Measurements from ENCODE around the gene TANGO6.
"Not testable (repeated sequence)": the region's sequence is repeated elsewhere in the genome, so short reads cannot be mapped to it uniquely, and the experiment has no call there.

The TANGO6 gene

DNA sequence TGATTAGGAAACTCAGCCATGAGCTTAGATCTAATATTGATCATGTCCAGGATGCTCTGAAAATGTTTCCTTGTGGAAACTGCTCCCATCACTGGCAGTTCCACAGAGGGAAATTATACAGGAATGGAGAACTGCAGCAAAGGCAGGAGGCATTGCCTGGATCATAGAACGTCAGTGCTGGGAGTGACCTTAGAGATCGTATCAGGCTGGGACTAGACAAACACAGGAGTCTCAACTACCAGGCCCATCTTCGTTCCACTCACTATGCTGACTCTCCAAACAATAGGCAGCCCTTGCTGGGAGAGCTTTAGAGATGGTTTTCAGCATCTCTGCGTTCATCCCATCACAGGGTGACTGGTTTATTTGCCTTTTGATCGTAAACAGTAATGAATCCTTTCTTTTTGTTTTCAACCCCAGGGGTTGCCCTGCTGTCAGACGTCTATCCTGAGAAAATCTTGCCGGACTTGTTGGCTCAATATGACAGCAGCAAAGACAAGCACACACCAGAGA lies 130.3 kb downstream of the TANGO6 start:
- no peak for DNase-seq

DNA sequence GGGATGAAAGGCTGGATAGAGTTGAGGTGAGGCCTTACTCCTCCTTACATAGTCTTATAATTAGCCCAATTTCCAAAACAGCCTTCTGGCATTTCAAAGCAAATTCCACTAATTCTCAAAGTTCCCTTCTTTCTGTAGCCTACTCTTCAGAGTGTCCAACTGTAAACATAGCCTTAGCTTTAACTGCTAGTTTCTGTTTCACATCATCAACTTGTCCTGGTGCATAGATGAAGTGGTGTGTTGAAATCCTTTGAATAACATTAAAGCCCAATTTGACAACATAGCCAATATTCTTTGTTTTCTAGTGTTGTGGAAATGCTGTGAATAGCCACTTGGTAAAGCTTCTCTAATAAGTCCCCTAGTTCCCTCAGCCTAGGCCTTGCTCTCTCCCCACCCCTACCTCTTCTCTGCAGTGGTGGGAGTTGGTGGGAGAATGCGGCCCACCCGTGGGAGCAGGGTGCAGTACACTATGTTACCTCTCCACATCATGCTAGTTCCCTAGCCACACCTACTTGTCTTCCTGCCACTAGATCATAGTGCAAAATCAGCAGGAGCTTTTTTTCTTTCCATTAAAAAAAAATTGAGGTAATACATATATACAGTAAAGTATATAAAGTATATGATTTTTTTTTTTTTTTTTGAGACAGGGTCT lies 135.1 kb downstream of the TANGO6 start:
- no peak for DNase-seq

- no peak for DNase-seq
Observed at GRCh38 chr16:68980695-68981315, 137.5 kb downstream of the TANGO6 start.

DNA sequence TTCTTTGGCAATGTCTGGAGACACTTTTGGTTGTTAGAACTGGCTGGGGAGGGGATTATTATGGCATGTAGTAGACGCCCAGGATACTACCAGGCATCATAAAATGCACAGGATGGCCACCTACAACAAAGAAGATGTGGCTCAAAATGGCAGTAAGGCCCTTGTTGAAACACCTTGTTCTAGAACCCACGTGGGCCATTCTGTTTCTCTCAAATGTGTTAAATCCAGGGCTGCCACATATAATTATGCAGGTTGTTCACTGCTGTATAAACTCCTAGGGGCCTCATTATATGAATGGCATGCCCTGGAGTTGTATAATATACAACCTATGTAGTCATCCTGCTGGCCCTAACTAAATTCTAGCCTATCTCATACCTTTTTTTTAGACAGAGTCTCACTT lies 138.6 kb downstream of the TANGO6 start:
- DNase-seq: no peak

GRCh38 chr16:68984467-68984866 lies 141.1 kb downstream of the TANGO6 start:
- DNase-seq: no peak

- no peak for DNase-seq
Observed at GRCh38 chr16:68985268-68985667, 141.9 kb downstream of the TANGO6 start.

- DNase-seq: no peak
Observed at GRCh38 chr16:68985855-68986254, 142.5 kb downstream of the TANGO6 start.

DNA sequence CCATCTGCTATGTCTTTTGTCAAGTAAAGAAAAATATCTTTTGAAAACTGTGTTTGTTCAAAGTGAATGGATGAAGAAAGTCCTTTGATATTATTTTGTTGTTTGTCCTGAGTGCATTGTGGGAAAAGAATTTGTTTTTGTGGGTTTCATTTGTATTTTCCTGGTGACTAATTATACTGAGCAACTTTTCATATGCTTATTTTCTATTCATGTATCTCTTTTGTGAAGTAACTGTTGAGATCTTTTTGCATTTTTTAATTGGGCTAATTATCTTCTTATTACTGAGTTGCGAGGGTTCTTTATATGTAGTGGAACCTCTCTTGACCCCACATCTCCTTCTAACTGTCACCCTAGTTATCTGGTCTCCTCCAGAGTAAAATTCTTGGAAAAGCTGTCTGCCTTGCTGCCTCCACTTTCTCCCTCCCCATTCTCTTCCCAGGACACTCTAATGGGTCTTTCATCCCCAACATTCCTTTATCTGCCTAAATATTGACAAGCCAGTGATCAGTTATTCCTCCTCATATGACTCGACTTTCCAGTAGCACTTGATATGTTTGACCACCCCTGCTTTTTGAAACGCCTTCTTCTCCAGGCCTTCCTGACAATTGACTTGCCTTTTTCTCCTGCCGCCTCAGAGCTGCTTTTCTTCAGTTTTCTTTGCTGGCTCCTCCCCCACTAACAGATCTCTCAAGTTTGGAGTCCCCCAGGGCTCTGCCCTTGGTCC lies 144.6 kb downstream of the TANGO6 start:
- DNase-seq: no peak

DNA sequence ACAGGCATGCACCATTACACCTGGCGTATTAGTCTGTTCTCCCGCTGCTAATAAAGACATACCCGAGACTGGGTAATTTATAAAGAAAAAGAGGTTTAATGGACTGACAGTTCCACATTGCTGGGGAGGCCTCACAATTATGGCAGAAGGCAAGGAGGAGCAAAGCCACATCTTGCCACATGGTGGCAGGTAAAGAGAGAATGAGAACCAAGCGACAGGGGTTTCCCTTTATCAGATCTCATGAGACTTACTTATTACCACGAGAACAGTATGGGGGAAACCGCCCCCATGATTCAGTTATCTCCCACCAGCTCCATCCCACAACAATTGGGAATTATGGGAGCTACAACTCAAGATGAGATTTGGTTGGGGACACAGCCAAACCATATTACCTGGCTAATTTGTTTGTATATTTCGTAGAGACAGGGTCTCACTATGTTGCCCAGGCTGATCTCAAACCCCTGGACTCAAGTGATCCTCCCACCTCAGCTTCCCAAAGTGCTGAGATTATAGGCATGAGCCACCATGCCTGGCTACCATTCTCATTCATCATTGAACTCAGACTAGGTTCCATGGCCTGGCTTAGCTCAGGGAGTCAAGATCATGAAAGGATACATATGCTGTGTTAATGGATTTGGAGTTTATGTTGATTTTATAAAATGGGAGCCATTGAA lies 147.0 kb downstream of the TANGO6 start:
- not testable (repeated sequence) for DNase-seq

DNA sequence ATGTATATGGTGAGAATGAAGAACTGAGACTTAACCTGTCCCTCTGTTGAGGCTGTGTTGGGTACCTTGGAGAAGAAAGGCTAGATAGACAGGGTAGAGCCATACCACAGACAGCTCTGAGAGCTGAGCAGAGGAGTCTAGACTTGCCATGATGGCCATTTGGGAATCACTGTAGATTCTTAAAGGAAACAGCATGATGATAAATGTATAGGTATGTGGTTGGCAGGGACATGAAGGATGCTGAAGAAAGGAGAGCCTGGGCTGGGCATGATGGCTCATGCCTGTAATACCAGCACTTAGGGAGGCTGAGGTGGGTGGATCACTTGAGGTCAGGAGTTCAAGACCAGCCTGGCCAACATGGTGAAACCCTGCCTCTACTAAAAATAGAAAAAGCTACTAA lies 147.7 kb downstream of the TANGO6 start:
- no peak for DNase-seq

DNA sequence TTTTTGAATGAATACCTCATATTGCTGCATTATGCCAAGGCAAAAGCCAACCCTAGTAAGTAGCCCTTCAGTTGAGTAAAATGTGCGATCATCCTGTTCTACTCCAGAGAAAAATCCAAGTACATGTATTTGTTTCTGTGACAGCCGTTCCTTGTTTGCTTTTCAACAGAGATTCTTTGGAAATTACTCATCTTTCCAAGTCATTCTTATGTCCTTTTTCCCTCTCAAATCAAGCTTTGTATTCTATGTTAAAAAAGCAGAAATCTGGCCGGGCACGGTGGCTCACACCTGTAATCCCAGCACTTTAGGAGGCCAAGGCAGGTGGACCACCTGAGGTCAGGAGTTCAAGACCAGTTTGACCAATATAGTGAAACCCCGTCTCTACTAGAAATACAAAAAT lies 149.2 kb downstream of the TANGO6 start:
- no peak for DNase-seq

GRCh38 chr16:68993456-68993855 lies 150.1 kb downstream of the TANGO6 start:
- no peak for DNase-seq

- no peak for DNase-seq
Observed at GRCh38 chr16:68993885-68994284, 150.6 kb downstream of the TANGO6 start.

DNA sequence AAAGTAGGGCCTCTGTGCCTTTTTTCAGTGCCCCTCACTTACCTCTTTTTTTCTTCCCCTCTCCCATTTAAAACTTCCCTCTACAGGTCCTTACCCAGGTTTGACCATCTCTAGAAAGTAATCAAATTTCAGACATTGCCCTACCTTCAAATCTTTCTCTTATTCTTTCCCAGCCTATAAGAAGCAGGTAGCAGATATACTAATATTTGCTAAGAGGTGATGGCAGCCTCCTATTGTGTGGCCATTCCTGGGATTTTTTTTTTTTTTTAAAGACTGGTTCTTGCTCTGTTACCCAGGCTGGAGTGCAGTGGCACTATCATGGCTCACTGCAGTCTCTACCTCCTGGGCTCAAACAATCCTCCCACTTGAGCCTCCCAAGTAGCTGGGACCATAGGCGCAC lies 151.0 kb downstream of the TANGO6 start:
- DNase-seq: no peak

GRCh38 chr16:68995011-68995504 lies 151.7 kb downstream of the TANGO6 start:
- DNase-seq: no peak

- no peak for DNase-seq
Observed at GRCh38 chr16:68997564-68997963, 154.2 kb downstream of the TANGO6 start.

DNA sequence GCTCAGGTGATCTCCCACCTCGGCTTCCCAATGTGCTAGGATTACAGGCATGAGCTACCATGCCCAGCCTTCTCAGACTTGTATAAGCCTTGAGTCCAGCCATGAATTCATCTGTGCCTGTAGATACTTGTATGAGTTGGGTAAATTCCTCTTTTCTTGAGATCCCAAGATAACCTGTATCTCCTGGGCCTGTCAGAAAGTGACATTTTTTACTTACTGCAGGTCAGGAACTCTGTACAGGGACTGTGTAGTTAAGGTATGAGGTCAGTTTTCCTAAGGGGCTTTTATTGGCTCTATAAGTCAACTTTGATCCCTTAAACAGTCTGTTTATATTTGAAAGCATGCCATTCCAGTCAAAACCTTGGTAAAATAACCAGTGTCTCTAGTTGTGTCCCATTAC lies 155.8 kb downstream of the TANGO6 start:
- no peak for DNase-seq

DNA sequence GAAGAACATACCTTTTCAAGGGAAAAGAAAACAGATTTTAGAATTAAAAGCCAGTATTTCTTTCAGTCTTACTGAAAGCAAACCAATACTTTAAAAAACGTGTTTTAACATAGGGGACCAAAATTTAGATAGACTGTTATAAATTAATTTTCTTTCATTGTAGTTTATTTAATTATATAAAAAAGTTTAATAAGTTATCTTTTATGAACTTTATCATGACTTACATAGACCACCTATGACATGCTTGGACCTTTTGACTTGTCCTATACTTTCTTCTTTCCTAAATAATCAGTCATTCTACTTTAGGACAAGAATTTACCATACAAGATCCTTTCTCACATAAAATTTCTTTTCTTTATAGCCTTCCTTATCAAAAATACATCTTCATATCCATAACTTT lies 160.2 kb downstream of the TANGO6 start:
- DNase-seq: no peak

GRCh38 chr16:69005641-69006355 lies 162.5 kb downstream of the TANGO6 start:
- DNase-seq: no peak

DNA sequence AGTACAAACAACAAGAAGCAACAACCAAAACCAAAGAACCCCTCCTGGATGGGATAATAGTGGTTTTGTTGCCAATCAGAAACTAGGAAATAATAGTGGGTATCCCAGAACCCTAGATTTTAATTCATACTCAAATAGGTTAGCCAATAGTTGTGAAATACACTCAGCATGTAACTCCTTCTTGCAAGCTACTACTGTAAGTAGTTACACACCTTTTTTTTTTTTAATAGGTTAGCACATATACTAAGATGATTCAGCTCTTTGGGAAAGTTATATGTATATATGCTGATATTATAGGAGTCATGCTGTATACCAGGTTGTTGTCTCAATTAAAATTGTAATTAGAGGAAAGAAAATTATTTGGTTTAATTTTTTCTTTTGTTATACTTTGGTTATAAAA lies 169.6 kb downstream of the TANGO6 start:
- no peak for DNase-seq

DNA sequence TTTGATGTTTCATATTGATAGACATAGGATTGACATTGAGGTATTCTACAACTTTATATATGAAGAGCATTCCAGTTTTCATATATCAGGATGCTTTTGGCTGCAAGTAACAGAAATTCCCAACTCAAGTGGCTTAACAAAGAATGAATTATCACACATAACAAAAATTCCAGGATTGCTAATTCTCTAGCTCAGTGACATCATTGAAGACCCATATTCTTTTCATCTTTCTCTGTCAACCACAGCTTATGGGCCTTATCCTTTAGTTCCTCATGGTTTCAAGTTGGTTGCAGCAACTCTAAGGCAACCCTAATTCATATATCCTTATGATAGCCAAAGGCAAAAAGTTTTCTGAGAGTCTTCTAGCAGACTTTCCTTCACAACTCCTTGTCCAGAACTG lies 170.7 kb downstream of the TANGO6 start:
- DNase-seq: no peak

GRCh38 chr16:69014811-69015210 lies 171.5 kb downstream of the TANGO6 start:
- no peak for DNase-seq

Measured in stimulated activated naive CD4-positive, alpha-beta T cell (primary cell).